NCI-H2227 (cell line): ENCODE results near the gene ZNF169.
"Not testable (repeated sequence)": the region's sequence is repeated elsewhere in the genome, so short reads cannot be mapped to it uniquely, and the experiment has no call there.

Source experiments
- DNase-seq: peaks from one replicate; lab custom pipeline; 2025; ENCODE audit not compliant: unreplicated experiment; lab: John Stamatoyannopoulos, UW

ZNF169 gene

DNA sequence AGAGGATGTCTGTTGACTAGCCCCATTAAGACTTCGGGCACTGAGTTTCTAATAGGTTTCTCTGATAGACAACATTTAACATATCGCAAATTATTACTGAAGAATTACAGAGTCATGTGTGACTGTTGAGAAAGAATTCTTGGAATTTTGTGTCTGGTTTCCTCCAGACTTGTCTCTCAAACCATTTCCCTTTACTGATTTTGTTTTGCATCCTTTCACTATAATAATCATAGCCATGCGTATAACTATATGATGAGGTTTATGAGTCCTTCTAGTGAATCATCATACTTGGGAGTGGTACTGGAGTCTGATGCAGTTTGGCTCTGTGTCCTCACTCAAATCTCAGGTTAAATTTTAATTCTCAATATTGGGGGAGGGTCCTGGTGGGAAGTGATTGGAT, 27.0 kb downstream of the ZNF169 start:
- no peak for DNase-seq

DNA sequence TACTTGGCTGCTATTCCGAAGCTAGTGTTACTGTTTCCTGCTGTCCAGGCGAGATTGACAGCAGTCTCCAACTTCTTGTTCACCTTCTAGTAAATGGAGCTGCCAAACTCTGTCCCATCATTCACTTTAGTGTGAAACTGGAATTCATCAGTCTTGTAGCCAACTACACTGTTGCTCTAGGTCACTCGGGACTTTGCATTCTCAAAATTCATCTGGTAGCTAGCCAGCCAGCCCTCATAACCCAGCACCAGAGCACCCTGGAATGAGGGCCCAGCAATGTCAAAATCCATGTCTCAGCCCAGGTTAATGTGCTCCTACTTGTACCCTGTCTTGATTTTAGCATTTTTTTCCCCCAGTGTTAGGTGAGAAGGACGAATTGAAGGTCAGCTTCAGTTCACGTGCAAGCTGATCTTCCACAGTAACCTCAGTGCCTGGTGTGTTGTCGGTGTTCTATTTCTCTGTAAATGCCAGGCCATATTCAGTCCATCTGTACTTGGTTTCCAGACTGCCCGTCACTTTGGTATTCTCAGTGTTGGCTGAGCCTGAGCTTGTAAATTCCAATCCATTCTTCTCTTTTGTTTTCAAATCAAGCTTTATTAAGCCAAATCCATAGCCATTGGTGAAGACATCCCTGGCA, 28.9 kb downstream of the ZNF169 start:
- DNase-seq = no peak

DNA sequence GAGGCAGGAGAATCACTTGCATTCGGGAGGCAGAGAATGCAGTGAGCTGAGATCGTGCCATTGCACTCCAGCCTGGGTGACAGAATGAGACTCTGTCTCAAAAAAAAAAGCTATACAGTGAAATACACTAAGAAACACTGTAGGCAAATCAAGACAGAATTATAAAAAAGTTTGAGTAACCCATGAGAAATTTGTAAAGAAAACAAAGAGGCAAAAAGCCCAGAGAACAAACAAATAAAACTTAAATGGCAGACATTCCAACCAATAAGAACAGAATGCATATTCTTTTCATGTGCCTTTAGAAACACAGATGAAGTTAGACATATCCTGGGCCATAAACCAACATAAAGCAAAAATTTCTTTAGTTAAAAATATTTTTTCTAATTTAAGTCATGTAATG, 30.6 kb downstream of the ZNF169 start:
- DNase-seq = no peak

DNA sequence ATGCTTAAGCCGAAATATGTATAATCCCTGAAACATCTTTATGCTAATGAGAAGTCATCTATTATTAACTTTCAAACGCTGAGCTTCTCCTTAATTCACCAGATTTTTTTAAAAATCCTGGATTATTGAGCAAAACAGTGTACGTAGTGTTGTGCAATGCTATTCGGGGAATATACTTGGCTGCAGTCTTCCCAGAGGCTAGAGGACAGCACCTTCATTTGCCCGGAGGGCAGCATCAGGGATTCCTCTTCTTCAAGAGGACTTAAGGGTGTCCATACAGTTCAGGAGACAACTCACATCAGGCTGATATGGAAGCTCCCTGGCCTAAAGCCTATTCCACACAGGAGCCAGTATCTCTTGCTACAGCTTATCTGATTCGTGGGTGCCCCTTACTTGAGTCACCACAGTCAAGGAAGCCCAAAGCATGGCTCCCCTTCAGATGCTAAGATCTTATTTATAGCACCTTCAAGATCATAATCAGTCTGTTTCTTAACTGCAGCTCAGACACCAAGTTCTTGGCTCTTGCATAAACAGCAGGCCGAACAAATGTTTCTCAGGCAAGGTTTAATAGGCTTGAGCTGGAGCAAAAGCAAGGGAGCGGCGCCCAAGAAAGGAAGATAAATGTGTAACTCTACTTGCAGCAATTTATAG, 40.0 kb downstream of the ZNF169 start:
- no peak for DNase-seq

DNA sequence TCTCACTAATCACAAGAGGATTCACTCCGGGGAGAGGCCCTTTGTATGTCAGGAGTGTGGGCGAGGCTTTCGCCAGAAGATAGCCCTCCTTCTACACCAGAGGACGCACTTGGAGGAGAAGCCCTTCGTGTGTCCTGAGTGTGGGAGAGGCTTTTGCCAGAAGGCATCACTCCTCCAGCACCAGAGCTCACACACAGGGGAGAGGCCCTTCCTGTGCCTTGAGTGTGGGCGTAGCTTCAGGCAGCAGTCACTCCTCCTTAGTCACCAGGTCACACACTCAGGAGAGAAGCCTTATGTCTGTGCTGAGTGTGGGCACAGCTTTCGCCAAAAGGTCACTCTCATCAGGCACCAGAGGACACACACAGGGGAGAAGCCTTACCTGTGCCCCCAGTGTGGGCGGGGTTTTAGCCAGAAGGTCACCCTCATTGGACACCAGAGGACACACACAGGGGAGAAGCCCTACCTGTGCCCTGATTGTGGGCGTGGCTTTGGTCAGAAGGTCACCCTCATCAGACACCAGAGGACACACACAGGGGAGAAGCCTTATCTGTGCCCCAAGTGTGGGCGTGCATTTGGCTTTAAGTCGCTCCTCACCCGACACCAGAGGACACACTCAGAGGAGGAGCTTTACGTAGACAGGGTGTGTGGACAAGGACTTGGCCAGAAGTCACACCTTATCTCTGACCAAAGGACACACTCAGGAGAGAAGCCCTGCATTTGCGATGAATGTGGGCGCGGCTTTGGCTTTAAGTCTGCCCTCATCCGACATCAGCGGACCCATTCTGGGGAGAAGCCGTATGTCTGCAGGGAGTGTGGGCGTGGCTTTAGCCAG, 41.6 kb downstream of the ZNF169 start:
- DNase-seq = no peak

DNA sequence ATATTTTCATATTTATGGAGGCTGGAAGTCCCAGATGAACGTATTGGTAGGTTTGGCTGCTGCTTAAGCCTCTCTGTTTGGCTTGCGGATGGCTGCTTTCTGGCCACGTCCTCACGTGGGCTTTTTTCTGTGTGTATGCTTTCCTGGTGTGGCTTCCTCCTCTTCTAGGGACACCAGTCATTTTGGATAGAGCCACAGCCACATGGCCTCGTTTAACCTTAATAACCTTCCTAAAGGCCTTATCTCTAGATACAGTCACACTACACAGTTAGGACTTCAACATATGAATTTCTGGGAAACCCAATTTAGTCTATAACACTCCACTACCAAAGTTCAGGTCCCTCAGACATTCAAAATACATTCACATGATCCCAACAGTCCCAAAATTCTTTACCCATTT, 42.5 kb downstream of the ZNF169 start:
- no peak for DNase-seq

DNA sequence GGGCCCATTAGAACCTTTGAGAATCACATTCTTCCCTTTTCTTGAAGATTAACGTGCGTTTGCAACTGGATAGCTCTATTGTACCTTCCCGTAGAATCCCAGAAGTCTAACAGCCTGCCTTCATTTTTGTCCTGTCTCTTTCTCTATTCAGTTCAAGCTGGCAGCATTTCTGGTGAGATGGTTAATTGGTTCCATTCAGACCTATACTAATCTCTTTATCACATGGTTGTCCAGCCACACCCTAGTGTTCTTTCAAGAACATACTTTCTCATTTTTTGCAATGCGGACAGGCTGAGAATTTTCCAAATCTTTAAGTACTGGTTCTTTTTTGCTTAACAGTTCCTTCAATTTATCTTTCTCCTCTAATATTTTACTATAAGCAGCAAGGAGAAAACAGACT, 43.3 kb downstream of the ZNF169 start:
- no peak for DNase-seq

DNA sequence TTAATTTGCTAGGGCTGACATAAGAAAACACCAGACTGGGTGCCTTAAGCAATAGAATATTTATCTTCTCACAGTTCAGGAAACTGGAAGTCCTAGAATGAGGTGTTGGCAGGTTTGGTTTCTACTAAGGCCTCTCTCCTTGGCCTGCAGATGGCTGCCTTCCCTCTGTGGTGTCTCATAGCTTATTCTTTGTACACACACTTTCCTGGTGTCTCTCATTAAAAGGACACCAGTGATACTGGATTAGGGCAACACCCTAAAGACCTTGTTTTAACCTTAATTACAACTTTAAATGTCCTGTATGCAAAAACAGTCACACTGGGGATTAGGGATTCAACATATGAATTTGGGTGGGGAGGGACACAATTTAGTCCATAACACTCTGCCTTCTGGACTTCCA, 44.2 kb downstream of the ZNF169 start:
- no peak for DNase-seq

DNA sequence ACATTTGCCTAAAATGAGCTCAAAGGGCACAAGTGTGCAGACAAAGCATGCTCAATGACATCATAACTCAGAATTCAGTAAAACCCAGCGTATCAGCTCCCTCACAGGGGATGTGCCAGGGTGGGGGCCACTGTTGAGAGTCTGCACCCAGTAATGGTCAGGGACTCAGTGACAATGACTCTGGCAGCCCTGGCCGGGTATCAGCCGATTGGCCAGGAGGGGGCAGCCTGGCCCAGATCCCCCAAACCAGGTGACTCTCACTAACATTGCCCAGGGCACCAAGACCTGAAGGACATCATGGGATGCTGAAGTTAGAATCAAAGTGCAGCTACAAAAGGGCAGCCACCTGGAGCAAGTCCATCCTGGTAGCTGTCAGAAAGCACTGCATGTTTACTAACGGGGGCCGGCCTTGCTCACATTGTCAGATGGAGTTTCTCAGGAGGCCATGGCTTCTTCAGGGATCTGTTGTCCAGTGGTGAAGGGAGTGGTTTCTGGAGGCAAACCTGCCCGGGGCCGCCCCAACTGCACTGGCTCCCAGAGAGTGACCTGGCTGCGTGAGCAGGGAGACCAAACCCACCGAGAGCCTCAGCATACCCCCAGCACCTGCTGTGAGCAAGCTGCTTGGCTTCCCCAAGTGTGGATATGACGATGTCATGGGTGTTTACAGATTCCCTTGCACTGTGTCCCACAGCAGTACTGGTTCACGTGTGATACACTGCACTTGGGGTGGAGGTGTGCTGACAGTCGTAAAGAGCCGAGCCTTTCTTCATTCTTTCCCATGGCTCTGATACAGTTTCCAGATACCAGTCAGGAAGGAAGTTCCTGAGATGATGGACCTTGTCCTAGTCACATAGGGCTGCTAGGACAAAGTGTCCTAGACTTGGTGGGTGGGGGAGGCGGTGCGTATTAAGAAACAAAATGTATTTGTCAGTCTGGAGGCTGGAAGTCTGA, 56.2 kb downstream of the ZNF169 start:
- DNase-seq = not testable (repeated sequence)

DNA sequence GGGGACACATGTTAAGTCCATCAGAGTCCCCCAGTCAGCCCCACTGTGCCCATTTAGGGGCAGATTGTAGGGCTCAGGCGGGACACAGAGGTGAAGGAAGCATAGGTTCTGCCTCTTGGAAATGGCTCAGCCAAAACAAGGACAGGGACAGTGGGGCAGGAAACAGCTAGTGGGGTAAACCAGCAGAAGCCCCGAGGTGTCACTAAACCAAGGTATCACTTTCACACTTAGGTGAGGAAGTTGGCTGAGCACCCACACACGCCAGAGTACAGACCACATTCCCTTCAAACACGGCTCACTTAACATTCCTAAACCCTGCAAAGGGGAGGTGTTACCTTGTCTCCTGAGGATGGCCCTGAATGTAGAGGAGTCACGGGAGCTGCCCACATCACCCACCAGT, 57.1 kb downstream of the ZNF169 start:
- DNase-seq = not testable (repeated sequence)

DNA sequence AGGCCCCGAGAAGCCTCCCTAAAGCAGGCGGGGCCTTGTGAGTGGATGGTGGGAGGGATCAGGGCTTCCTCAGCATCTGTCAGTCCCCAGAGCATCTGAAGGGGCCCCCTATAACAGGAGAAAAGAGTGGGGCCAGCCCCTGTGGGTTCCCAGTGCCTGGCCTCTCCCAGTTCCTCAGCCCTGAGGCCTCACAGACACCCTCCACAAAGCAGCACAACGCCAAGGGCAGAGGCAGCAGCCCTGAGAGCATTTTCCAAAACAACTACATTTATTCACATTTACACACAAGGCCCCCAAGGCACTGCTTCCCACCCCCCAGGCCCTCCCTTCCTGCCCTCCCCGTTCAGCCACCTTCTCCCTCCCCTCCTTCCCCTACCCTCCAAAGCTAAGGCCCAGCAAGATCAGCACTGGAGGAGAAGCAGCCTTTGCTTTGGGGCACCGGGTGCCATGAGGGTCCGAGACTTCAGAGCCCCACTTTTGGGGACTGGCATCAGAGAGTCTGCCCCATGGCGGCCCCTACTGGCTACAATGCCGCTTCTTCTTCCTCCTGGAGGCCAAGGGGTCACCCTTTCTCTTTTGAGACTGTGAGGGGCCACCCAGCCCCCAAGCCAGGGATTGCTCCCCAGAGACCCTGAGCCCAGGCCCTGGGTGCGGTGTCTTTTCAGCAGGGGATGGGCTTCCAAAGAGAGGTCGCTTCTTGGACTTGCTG, 59.0 kb downstream of the ZNF169 start:
- not testable (repeated sequence) for DNase-seq

DNA sequence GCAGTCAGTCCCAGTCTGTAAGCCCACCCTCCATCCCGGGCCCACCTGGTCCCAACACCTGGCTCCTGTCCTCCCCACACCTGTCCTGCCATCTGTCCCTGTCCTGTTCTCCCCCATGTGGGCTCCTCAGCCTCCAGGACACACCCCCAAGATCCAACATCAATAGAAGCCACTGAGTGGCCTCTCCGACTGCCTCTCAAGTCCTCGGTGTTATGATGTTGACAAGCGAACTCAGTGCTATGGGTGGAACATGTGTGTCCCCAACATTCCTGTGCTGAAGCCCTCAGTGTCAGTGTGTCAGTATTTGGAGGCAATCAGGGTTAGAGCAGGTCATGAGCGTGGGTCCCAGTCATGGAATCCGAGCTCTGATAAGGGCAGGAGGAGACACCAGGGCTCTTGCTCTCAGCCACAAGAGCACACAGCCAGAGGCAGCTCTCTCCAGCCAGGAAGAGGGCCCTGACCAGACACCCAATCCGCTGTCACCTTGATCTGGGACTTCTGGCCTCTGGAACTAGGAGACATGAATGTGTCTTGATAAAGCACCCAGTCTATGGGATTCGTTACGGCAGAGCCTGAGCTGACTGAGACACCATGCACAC, 63.3 kb downstream of the ZNF169 start:
- DNase-seq = not testable (repeated sequence)

DNA sequence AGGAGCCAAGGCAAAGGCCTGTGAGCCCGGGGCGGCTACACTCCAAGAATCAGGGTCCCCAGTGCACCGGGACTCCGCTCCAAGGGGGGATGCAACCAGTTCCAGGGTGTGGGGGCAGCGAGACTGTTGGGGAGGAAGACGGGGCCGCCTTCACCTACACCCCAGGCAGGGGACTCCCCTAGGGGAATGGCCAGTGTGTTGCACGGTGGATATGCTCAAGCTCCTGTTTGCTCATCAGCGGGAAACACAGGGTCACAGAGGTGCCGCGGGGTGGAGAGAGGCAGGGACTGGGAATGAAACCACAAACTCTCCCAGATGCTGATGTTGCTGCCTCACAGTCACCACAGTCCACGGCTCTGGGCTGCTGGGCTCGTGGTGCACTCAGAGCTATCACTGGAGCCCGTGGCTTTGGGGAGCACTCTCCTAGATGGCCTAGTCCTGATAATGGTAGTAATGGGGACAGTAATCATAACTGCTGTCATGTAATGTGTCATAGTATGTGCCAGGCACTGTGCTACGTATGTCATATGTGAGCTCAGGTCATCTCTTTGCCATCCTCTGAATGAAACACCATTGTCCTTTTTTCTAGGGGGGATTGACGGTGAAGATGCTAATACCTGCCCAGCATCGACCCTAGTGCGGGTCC, 64.2 kb downstream of the ZNF169 start:
- DNase-seq = not testable (repeated sequence)

DNA sequence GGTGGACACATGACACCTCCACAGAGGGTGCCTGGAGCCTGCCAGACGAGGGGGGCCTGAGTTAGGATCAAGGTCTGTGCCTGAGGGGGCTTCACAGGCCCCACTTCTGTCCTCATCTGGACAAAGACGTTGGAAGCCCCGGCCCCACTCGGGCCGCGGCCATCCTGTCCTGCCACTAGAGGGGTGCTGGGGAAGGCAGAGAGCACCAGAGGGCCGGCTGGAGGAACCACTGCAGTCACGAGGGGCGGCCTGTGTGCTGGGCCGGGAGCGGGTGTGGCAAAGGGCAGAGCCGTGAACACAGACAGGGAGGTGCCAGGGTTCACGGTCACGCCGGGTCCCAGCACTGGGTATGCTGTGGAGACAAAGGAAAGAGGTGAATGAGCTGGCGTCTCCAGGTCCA, 66.5 kb downstream of the ZNF169 start:
- DNase-seq = not testable (repeated sequence)

DNA sequence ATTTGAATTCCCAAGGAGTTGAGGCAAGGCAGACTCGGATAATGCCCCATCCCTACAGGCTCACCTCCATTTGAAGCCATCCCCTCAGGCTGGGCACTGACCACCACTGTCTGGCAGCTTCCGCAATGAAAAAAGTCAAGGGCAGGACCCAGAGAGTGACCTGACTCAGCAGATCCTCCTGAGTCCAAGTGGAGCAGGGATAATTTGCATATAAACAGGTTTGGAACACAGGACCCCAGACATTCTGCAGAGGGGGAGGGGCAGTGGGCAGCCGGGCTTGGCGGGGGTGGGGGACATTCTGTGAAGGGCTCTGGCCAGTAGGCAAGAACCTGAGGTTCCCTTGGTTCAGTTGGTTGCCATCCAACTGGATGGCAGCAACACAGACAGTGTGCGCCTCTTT, 69.4 kb downstream of the ZNF169 start, which contains the start of gene NUTM2F:
Gene NUTM2F, minus strand, starts transcription at position 101 of the 400 bp plus-strand sequence. Its CDS starts 21 bp downstream, at position 80.
- DNase-seq = not testable (repeated sequence)

DNA sequence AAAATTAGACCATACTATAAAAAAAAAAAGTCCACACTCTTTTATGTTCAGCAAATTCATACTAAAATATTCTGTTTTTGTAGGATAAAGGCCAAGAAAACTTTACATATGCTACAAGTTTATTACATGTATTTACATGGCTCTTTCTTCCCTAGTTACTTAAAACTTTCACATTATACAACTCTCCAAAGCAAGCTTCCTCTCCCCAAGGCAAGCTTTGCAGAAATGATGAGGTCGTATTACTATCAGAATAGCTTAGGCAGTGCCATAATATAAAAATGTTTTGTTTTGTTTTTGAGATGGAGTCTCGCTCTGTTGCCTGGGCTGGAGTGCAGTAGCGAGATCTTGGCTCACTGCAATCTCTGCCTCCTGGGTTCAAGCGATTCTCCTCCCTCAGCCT, 77.3 kb downstream of the ZNF169 start:
- not testable (repeated sequence) for DNase-seq

DNA sequence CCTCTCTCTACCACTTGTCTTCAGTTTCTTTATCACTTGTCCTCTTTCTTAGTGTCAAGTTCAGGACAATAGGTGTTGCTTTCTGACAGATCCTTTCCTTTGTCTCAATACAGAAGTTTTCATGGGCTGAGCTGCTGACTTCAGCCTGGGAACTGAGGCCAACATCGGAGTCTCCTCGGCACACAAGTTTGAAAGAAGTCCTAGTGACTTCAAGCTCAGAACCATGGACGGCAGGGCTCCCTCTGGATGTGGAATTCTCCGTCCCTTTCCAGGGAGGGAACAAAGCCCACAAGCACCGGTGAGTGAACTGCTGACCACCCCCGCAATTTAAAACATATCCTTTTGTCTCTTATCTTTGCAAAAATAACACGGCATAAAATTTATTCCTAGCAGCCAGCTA, 79.6 kb downstream of the ZNF169 start:
- not testable (repeated sequence) for DNase-seq

DNA sequence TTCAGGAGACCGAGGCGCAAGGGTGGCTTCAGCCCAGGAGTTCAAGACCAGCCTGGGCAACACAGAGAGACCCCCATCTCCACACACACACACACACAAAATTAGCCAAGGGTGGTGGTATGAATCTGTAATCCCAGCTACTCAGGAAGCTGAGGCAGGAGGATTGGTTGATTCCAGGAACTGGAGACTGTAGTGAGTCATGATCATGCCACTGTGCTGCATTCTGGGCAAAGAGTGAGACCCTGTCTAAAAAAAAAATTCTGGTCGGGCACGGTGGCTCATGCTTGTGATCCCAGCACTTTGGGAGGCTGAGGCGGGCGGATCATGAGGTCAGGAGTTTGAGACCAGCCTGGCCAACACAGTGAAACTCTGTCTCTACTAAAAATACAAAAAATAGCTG, 80.6 kb downstream of the ZNF169 start:
- DNase-seq = not testable (repeated sequence)

DNA sequence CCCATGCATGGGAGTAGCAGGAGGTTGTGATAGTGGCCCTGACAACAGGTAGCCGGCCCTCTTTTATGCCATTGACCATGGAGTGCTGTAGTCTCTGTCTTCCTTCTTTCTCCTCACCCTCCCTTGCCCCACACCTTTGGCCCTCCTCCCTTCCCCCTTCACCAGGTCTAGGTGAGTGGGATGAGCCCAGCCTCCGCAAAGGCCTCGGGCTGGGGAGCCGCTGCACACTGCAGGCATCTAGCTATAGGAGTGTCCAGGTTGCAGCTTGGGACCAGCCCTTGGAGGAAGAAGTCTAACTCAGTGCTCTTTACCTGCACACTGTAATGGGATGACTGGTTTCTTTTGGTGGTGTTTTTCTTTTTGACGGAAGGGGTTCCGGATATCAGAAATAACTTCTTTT, 81.7 kb downstream of the ZNF169 start:
- not testable (repeated sequence) for DNase-seq
